NB4 (cell line): ENCODE results near the gene OR7A5.

ENCODE experiments used
- CTCF ChIP-seq: IDR thresholded peaks from one replicate; pipeline ENCODE4 v1.5.1; 2012; ENCODE audit warnings: low read depth, low read length
- MAX ChIP-seq: IDR thresholded peaks from 2 replicates; pipeline ENCODE4 v1.6.1; 2011; ENCODE audit warnings: low read depth, low read length
- MYC ChIP-seq: IDR thresholded peaks from 2 replicates; pipeline ENCODE4 v1.6.1; 2011; ENCODE audit warnings: low read depth, low read length
- POLR2A ChIP-seq: IDR thresholded peaks from 2 replicates; pipeline ENCODE4 v1.6.1; 2011; ENCODE audit warnings: mild to moderate bottlenecking; ENCODE audit not compliant: insufficient read length; ENCODE audit errors: extremely low read depth

GRCh38 chr19:14817052-14817451 lies 17.9 kb downstream of the OR7A5 start:
- TF ChIP-seq CTCF (no peak), POLR2A (no peak), MAX (no peak), MYC (no peak)
